RWPE2 (cell line): ENCODE measurements around the gene PAK6.

Experiments
- ATAC-seq: fragments of 200-7000 bp; cut with Tn5 transposase; 3 replicates; pipeline ENCODE4 v1.9.1; 2021; ENCODE audit warnings: low read depth
- DNase-seq: peaks from one replicate; pipeline ENCODE4 v3.0.0-alpha.2; 2020; ENCODE audit warnings: low spot score
- H3K27ac ChIP-seq: fragments of 450-650 bp; 2 replicates; pipeline ENCODE4 v1.5.1; 2017; ENCODE audit warnings: mild to moderate bottlenecking; ENCODE audit not compliant: poor library complexity, severe bottlenecking
- H3K27me3 ChIP-seq: fragments of 250-450 bp; sonication (Bioruptor Pico); 2 replicates; pipeline ENCODE4 v1.5.1; 2021; ENCODE audit warnings: mild to moderate bottlenecking, moderate library complexity; ENCODE audit not compliant: insufficient read depth, poor library complexity, severe bottlenecking
- H3K36me3 ChIP-seq: fragments of 250-450 bp; sonication (Bioruptor Pico); 2 replicates; pipeline ENCODE4 v1.5.1; 2020; ENCODE audit warnings: low read depth, mild to moderate bottlenecking, moderate library complexity
- H3K4me1 ChIP-seq: fragments of 250-450 bp; sonication (Bioruptor Pico); 2 replicates; pipeline ENCODE4 v1.5.1; 2021; ENCODE audit warnings: mild to moderate bottlenecking, moderate library complexity; ENCODE audit not compliant: insufficient read depth, poor library complexity, severe bottlenecking
- H3K4me3 ChIP-seq: fragments of 250-450 bp; sonication (Bioruptor Pico); 2 replicates; pipeline ENCODE4 v1.5.1; 2021; ENCODE audit warnings: mild to moderate bottlenecking, moderate library complexity; ENCODE audit not compliant: severe bottlenecking
- H3K9me3 ChIP-seq: fragments of 250-450 bp; sonication (Bioruptor Pico); 2 replicates; pipeline ENCODE4 v1.5.1; 2021; ENCODE audit warnings: mild to moderate bottlenecking, moderate library complexity; ENCODE audit not compliant: severe bottlenecking
- TF ChIP-seq, protein P1 (sequence below): fragments of 450-650 bp; IDR thresholded peaks from one replicate; pipeline ENCODE4 v1.5.1; 2017; ENCODE audit warnings: mild to moderate bottlenecking, moderate library complexity; ENCODE audit not compliant: poor library complexity, severe bottlenecking

The PAK6 gene

DNA sequence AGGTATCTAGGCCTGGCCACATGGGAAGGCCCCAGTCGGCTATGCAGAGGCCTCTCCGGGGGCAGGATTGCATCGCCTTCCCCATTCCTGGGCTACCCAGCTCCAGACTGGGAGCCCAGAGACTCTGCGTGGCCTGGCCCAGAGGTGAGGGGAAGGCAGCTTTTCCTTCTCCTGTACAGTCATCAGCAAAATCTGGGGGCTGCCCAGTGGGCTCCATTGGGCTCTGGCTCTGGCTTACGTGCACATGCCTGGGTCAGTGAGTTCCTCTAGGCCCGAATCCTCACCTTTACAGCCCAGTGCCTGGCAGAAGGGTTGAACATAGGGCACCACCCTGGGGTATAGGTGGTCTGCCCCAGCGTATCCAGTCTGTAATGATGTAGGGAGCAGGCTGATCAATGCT, 47.9 kb downstream of the PAK6 start:
- Histone ChIP-seq H3K4me1 (no peaks in the 10 kb centered on the region), H3K27me3 (peaks cover 23% of the 10 kb centered on the region), H3K36me3 (no peaks in the 10 kb centered on the region), H3K9me3 (no peaks in the 10 kb centered on the region), H3K27ac (no peak overlapping the region), H3K4me3 (no peak overlapping the region)
- no peak for ATAC-seq
- TF ChIP-seq, protein P1, sequence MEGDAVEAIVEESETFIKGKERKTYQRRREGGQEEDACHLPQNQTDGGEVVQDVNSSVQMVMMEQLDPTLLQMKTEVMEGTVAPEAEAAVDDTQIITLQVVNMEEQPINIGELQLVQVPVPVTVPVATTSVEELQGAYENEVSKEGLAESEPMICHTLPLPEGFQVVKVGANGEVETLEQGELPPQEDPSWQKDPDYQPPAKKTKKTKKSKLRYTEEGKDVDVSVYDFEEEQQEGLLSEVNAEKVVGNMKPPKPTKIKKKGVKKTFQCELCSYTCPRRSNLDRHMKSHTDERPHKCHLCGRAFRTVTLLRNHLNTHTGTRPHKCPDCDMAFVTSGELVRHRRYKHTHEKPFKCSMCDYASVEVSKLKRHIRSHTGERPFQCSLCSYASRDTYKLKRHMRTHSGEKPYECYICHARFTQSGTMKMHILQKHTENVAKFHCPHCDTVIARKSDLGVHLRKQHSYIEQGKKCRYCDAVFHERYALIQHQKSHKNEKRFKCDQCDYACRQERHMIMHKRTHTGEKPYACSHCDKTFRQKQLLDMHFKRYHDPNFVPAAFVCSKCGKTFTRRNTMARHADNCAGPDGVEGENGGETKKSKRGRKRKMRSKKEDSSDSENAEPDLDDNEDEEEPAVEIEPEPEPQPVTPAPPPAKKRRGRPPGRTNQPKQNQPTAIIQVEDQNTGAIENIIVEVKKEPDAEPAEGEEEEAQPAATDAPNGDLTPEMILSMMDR = no peak
- no peak for DNase-seq

DNA sequence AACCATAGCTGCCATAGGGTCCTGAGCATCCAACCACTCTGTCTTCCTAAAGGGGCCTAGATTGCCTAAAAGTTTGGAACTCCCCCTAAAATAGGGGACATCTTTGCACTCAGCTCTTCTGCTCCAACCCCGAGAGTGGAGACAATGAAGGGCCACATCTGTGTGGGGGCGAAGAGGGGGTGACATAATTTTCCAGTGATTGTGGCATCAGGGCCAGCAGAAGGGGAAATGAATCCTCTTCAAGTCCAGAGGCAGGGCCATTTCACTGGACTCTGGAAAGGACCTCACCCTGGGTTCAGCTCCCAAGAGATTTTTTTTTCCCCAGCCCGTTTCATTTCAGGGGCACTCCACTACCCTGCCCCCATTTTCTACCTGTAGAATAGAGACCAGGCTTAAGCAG, 48.6 kb downstream of the PAK6 start:
- ATAC-seq (no peak), DNase-seq (no peak)
- Histone ChIP-seq H3K9me3 (no peaks in the 10 kb centered on the region), H3K4me1 (no peaks in the 10 kb centered on the region), H3K36me3 (no peaks in the 10 kb centered on the region), H3K27me3 (peaks cover 17% of the 10 kb centered on the region), H3K27ac (no peak overlapping the region), H3K4me3 (no peak overlapping the region)
- TF ChIP-seq, protein P1 = no peak

DNA sequence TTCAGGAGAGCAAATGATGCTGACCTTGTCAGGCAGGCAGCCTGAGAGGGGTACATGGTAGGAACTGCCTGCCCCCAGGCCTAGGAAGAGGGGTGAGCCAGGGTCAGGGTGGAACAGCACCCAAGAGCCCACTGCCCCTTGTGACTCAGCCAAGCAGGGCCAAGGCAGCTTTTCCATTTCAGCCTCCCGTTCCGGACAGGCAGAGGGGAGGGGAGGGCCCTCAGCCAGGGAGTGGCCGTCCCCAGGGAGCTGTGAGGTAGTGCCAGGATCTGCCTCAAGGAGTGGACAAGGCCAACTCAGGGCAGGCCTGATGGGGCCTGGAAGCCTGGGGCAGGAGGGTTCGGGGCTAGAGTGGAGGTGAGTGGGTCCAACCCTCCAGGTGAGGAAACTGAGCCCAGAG, 49.1 kb downstream of the PAK6 start:
- Histone ChIP-seq H3K27ac (no peak overlapping the region), H3K4me3 (no peak overlapping the region), H3K4me1 (no peaks in the 10 kb centered on the region), H3K9me3 (no peaks in the 10 kb centered on the region), H3K36me3 (no peaks in the 10 kb centered on the region), H3K27me3 (peaks cover 13% of the 10 kb centered on the region)
- TF ChIP-seq, protein P1 = no peak
- no peak for DNase-seq
- no peak for ATAC-seq

DNA sequence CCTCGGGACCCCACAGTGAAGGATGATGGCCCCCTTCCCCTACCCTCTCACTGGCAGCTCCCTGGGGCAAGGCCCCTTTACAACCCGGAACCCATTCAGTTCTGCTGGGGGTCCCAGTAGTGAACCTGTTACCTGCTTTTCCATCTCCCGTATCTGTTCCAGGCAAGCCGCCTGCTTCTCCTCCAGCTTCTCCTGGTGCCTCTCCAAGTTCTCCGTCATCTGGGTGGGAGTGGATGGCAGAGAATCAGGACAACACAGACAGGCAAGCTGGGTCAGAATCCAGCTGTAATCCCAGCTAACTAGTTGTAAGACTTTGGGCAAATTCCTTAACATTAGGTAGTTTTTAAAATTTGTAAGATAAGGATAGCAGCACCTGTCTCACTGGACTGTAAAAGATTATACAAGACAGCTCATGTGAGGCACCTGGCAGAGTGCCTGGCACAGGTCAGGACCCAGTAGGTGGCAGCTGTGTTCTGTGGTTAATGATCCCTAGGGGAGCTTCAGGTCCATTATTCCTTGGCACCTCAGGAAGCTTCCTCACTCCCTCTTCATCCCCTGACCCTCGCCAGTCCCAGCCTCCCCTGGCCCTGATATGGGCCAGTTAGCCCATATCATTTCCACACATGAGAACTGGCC, 50.4 kb downstream of the PAK6 start:
- TF ChIP-seq, protein P1 = peak; percentile 55
- no peaks in the 10 kb centered on the region for H3K4me1 ChIP-seq
- H3K4me3 ChIP-seq = no peak overlapping the region
- H3K36me3 ChIP-seq = no peaks in the 10 kb centered on the region
- peak; percentile 39 for ATAC-seq
- no peak for DNase-seq
- H3K9me3 ChIP-seq = no peaks in the 10 kb centered on the region
- no peak overlapping the region for H3K27ac ChIP-seq
- no peaks in the 10 kb centered on the region for H3K27me3 ChIP-seq

DNA sequence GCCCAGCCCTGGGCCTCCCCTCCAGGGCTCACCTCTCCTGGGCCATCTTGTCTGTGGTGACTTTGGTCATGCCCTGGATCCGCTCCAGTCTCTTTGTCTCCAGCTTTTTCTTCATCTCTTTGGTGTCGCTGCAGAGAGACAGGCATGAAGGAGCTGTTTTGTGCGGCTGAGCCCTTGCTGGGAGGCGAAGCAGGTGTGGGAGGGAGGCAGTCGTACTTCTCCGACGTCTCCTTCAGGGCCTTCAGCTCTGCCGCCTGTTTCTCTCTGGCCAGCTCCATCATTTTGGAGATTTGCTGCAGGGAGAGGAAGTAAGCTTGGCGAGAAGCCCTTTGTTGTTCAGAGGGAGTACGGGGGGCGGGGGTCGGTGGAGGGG, 51.7 kb downstream of the PAK6 start:
- Histone ChIP-seq H3K9me3 (no peaks in the 10 kb centered on the region), H3K36me3 (no peaks in the 10 kb centered on the region), H3K4me1 (no peaks in the 10 kb centered on the region), H3K27ac (no peak overlapping the region), H3K27me3 (no peaks in the 10 kb centered on the region), H3K4me3 (no peak overlapping the region)
- DNase-seq = no peak
- ATAC-seq = no peak
- TF ChIP-seq, protein P1 = no peak
